ENCODE data around the gene PPP4R2. TPM values are rescaled to one million over a fixed set of nuclear protein-coding genes. Genes with fewer than 3 reads are reported as not detected.

PPP4R2 gene
- total and polyA plus RNA-seq, 10 of the 15 experiments (the other 5 are each of a cell fraction or from before 2014, with no cell fraction given): 16.7 to 83.4 (median 38.9) TPM

DNA sequence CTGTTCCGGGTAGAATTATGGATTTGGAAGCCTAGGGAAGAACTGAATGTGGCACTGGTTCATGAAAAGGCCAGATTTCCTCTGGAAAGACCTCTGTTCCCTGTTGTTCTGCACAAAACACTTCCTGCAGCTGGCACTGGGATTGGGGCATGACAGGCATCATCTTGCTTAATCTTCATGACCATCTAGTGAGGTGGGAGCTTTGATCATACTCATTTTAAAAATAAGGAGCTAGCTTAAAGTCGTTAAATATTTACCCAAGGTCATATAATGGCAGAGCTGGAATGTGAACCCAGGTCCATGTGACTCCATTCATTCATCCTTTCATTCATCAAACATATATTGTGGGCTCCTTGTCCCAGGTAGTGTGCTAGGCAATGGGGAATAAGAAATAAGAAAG, 105.3 kb downstream of the PPP4R2 start (continued):
- TF ChIP-seq, protein P1, sequence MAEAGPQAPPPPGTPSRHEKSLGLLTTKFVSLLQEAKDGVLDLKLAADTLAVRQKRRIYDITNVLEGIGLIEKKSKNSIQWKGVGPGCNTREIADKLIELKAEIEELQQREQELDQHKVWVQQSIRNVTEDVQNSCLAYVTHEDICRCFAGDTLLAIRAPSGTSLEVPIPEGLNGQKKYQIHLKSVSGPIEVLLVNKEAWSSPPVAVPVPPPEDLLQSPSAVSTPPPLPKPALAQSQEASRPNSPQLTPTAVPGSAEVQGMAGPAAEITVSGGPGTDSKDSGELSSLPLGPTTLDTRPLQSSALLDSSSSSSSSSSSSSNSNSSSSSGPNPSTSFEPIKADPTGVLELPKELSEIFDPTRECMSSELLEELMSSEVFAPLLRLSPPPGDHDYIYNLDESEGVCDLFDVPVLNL (IDR thresholded peaks at IDR 0.05; ENCODE audit: low read depth, low read length): no peak
- TF ChIP-seq RAD51 (IDR thresholded peaks at IDR 0.05): no peak
- TF ChIP-seq CEBPB (IDR thresholded peaks at IDR 0.05; ENCODE audit: borderline replicate concordance in 1 of 2, low read depth in 2 of 2, low read length in 2 of 2): no peak
- no peak for TF ChIP-seq TCF3 (IDR thresholded peaks at IDR 0.05; ENCODE audit: borderline replicate concordance, insufficient read depth, low read depth, low read length)
- TF ChIP-seq DPF2 (IDR thresholded peaks at IDR 0.05): no peak
- TF ChIP-seq ZZZ3 (IDR thresholded peaks at IDR 0.05; ENCODE audit: control insufficient read depth, insufficient read length, low read depth): no peak

DNA sequence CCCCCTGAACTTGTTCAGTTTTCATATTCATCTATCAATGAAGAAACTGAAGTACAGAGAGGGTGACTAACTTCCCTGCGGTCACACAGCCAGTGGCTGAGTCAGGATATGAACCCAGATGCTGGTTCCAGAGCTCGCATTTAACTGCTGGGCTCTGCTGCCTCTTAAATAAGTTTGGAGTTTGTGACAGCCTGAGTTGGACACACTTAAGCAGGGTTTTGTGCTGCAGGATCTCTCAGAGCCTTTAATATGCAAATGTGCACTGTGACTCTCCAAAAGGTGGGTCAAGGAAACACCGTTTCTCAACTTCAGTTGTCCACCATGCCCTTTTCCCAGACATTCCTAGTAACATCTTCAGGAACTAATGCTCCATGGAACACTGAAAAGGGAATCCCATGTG, 110.6 kb downstream of the PPP4R2 start:
- Histone ChIP-seq H3K4me2 (ENCODE audit: control insufficient read depth, insufficient read depth) (no peak overlapping the region), H3K9ac (ENCODE audit: control insufficient read depth, insufficient read depth, low read length) (no peak overlapping the region), H3K9me3 (replicated peaks; ENCODE audit: control insufficient read depth, insufficient read depth, low read length) (no peaks in the 10 kb centered on the region), H4K20me1 (ENCODE audit: control insufficient read depth, insufficient read depth) (no peaks in the 10 kb centered on the region), H3K4me3 (no peak overlapping the region), H3K27me3 (replicated peaks in 1 of 2; ENCODE audit: control insufficient read depth in 2 of 2, insufficient read depth in 2 of 2, low read length in 1 of 2) (no peaks in the 10 kb centered on the region; a peak in 1 of 4 replicates), H2AFZ (ENCODE audit: control insufficient read depth, low read depth, low read length) (no peak overlapping the region), H3K79me2 (ENCODE audit: control insufficient read depth, insufficient read depth, low read length) (no peaks in the 10 kb centered on the region), H3K4me1 (ENCODE audit: control insufficient read depth, insufficient read depth, low read length) (no peaks in the 10 kb centered on the region), H3K27ac (ENCODE audit: control insufficient read depth, insufficient read depth) (no peak overlapping the region), H3K36me3 (ENCODE audit: control insufficient read depth in 2 of 2, insufficient read depth in 2 of 2, low read length in 1 of 2) (no peaks in the 10 kb centered on the region)
- in situ Hi-C loops (cut with MboI) (no loop called here), intact Hi-C loops (cut with micrococcal nuclease; ENCODE audit: unreplicated experiment) (no loop called here)
- FAIRE-seq (no peak), DNase-seq (ENCODE audit: low read depth, low spot score) (no peak), ATAC-seq (no peak)
- no TSS peak for BruUV-seq (replicated peaks)
- ChIA-PET SMC1A (ENCODE audit: uncharacterized antibody, unreplicated experiment) (no interaction called here), CTCF (interaction anchor here (0.6 to 0.9 kb wide), 2 partner anchors 395 to 477 kb away, joined by 3 to 5 read pairs; no protein-coding TSS in a partner anchor), POLR2A (no interaction called here), RAD21 (ENCODE audit: unreplicated experiment) (no interaction called here)
- WGBS (ENCODE audit: insufficient coverage, insufficient replicate concordance, low lambda C conversion rate, missing lambda C conversion rate): 9% methylated on average over 3 of the region's 3 CpGs
- TF ChIP-seq MEF2A (IDR thresholded peaks at IDR 0.05; ENCODE audit: insufficient read depth, low read depth, low read length) (no peak), NRF1 (conservative IDR thresholded peaks at IDR 0.05; ENCODE audit: low read depth, low read length) (no peak), BMI1 (IDR thresholded peaks at IDR 0.05; ENCODE audit: borderline replicate concordance) (no peak), HDGF (IDR thresholded peaks at IDR 0.05) (no peak), IRF4 (IDR thresholded peaks at IDR 0.05; ENCODE audit: low read depth, low read length) (no peak), NFIC (IDR thresholded peaks at IDR 0.05; ENCODE audit: low read depth, low read length) (no peak), POU2F2 (IDR thresholded peaks at IDR 0.05; ENCODE audit: borderline replicate concordance, low read depth, low read length) (no peak)
- TF ChIP-seq, protein P2, sequence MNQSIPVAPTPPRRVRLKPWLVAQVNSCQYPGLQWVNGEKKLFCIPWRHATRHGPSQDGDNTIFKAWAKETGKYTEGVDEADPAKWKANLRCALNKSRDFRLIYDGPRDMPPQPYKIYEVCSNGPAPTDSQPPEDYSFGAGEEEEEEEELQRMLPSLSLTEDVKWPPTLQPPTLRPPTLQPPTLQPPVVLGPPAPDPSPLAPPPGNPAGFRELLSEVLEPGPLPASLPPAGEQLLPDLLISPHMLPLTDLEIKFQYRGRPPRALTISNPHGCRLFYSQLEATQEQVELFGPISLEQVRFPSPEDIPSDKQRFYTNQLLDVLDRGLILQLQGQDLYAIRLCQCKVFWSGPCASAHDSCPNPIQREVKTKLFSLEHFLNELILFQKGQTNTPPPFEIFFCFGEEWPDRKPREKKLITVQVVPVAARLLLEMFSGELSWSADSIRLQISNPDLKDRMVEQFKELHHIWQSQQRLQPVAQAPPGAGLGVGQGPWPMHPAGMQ (IDR thresholded peaks at IDR 0.05; ENCODE audit: borderline replicate concordance): no peak
- TF ChIP-seq, protein P3, sequence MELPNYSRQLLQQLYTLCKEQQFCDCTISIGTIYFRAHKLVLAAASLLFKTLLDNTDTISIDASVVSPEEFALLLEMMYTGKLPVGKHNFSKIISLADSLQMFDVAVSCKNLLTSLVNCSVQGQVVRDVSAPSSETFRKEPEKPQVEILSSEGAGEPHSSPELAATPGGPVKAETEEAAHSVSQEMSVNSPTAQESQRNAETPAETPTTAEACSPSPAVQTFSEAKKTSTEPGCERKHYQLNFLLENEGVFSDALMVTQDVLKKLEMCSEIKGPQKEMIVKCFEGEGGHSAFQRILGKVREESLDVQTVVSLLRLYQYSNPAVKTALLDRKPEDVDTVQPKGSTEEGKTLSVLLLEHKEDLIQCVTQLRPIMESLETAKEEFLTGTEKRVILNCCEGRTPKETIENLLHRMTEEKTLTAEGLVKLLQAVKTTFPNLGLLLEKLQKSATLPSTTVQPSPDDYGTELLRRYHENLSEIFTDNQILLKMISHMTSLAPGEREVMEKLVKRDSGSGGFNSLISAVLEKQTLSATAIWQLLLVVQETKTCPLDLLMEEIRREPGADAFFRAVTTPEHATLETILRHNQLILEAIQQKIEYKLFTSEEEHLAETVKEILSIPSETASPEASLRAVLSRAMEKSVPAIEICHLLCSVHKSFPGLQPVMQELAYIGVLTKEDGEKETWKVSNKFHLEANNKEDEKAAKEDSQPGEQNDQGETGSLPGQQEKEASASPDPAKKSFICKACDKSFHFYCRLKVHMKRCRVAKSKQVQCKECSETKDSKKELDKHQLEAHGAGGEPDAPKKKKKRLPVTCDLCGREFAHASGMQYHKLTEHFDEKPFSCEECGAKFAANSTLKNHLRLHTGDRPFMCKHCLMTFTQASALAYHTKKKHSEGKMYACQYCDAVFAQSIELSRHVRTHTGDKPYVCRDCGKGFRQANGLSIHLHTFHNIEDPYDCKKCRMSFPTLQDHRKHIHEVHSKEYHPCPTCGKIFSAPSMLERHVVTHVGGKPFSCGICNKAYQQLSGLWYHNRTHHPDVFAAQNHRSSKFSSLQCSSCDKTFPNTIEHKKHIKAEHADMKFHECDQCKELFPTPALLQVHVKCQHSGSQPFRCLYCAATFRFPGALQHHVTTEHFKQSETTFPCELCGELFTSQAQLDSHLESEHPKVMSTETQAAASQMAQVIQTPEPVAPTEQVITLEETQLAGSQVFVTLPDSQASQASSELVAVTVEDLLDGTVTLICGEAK (IDR thresholded peaks at IDR 0.05; ENCODE audit: borderline replicate concordance): no peak
- TF ChIP-seq, protein P4, sequence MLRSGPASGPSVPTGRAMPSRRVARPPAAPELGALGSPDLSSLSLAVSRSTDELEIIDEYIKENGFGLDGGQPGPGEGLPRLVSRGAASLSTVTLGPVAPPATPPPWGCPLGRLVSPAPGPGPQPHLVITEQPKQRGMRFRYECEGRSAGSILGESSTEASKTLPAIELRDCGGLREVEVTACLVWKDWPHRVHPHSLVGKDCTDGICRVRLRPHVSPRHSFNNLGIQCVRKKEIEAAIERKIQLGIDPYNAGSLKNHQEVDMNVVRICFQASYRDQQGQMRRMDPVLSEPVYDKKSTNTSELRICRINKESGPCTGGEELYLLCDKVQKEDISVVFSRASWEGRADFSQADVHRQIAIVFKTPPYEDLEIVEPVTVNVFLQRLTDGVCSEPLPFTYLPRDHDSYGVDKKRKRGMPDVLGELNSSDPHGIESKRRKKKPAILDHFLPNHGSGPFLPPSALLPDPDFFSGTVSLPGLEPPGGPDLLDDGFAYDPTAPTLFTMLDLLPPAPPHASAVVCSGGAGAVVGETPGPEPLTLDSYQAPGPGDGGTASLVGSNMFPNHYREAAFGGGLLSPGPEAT (IDR thresholded peaks at IDR 0.05; ENCODE audit: low read depth): no peak
